OCI-LY7 (cell line): Measurements from ENCODE around the gene GPRASP3.

Experiments used
- CTCF ChIP-seq: fragments of 200-600 bp; sonication (generic); conservative IDR thresholded peaks from 2 replicates; pipeline ENCODE4 v1.5.1; 2014; ENCODE audit warnings: mild to moderate bottlenecking, antibody characterized with exemption, low read length, moderate library complexity, mixed read lengths
- EZH2phosphoT487 ChIP-seq: fragments of 200-600 bp; sonication (generic); IDR thresholded peaks from 2 replicates; pipeline ENCODE4 v1.6.1; 2018; ENCODE audit warnings: low read depth, borderline replicate concordance, mild to moderate bottlenecking, mixed run types, antibody characterized with exemption, low read length, moderate library complexity, mixed read lengths

GRCh38 chrX:102745513-102745856 lies 24.9 kb downstream of the GPRASP3 start:
- no peak for TF ChIP-seq CTCF
- no peak for TF ChIP-seq EZH2phosphoT487
